ENCODE results near the gene HYAL2.
"Not testable (repeated sequence)": the region's sequence is repeated elsewhere in the genome, so short reads cannot be mapped to it uniquely, and the experiment has no call there.

Gene HYAL2

GRCh38 chr3:50316657-50317242 is 5.8 kb downstream of the HYAL2 start:
- H3K9me3 ChIP-seq (ENCODE audit: control insufficient read depth, low read length), result no peaks in the 10 kb centered on the region
- H3K27ac ChIP-seq (ENCODE audit: insufficient read depth, low read length, poor library complexity, severe bottlenecking), result peak overlapping the region; percentile 50
- no peaks in the 10 kb centered on the region for H3K36me3 ChIP-seq (ENCODE audit: control insufficient read depth, insufficient read depth, low read length)
- H3K27me3 ChIP-seq (replicated peaks; ENCODE audit: control insufficient read depth, insufficient read depth, low read length, poor library complexity, severe bottlenecking), result no peaks in the 10 kb centered on the region
- peak; percentile 66 to 75 (median 71) for DNase-seq
- peak overlapping the region; percentile 38 for H3K4me3 ChIP-seq (ENCODE audit: insufficient read depth, low read depth, low read length, poor library complexity, severe bottlenecking)
- peaks cover 38% of the 10 kb centered on the region for H3K4me1 ChIP-seq (ENCODE audit: control insufficient read depth, insufficient read depth, low read length, poor library complexity, severe bottlenecking)

GRCh38 chr3:50314816-50315215 is 7.7 kb downstream of the HYAL2 start:
- peaks cover 21% of the 10 kb centered on the region for H3K4me1 ChIP-seq (ENCODE audit: control insufficient read depth, insufficient read depth, low read length, poor library complexity, severe bottlenecking)
- H3K27me3 ChIP-seq (replicated peaks; ENCODE audit: control insufficient read depth, insufficient read depth, low read length, poor library complexity, severe bottlenecking), result no peaks in the 10 kb centered on the region
- no peak for DNase-seq
- no peak overlapping the region for H3K4me3 ChIP-seq (ENCODE audit: insufficient read depth, low read depth, low read length, poor library complexity, severe bottlenecking)
- H3K36me3 ChIP-seq (ENCODE audit: control insufficient read depth, insufficient read depth, low read length), result no peaks in the 10 kb centered on the region
- H3K27ac ChIP-seq (ENCODE audit: insufficient read depth, low read length, poor library complexity, severe bottlenecking), result no peak overlapping the region
- no peaks in the 10 kb centered on the region for H3K9me3 ChIP-seq (ENCODE audit: control insufficient read depth, low read length)

- H3K4me1 ChIP-seq (ENCODE audit: control insufficient read depth, insufficient read depth, low read length, poor library complexity, severe bottlenecking), result peaks cover 20% of the 10 kb centered on the region
- no peak overlapping the region for H3K27ac ChIP-seq (ENCODE audit: insufficient read depth, low read length, poor library complexity, severe bottlenecking)
- no peak for DNase-seq
- no peak overlapping the region for H3K4me3 ChIP-seq (ENCODE audit: insufficient read depth, low read depth, low read length, poor library complexity, severe bottlenecking)
- no peaks in the 10 kb centered on the region for H3K36me3 ChIP-seq (ENCODE audit: control insufficient read depth, insufficient read depth, low read length)
- no peaks in the 10 kb centered on the region for H3K9me3 ChIP-seq (ENCODE audit: control insufficient read depth, low read length)
- no peaks in the 10 kb centered on the region for H3K27me3 ChIP-seq (replicated peaks; ENCODE audit: control insufficient read depth, insufficient read depth, low read length, poor library complexity, severe bottlenecking)
These were observed 8.2 kb downstream of the HYAL2 start for GRCh38 chr3:50314342-50314741.

- not testable (repeated sequence) for H3K9me3 ChIP-seq (ENCODE audit: control insufficient read depth, low read length); H3K4me3 ChIP-seq (ENCODE audit: insufficient read depth, low read depth, low read length, poor library complexity, severe bottlenecking); H3K27ac ChIP-seq (ENCODE audit: insufficient read depth, low read length, poor library complexity, severe bottlenecking); H3K36me3 ChIP-seq (ENCODE audit: control insufficient read depth, insufficient read depth, low read length); H3K4me1 ChIP-seq (ENCODE audit: control insufficient read depth, insufficient read depth, low read length, poor library complexity, severe bottlenecking); DNase-seq; H3K27me3 ChIP-seq (replicated peaks; ENCODE audit: control insufficient read depth, insufficient read depth, low read length, poor library complexity, severe bottlenecking)
These were observed 10.5 kb downstream of the HYAL2 start for GRCh38 chr3:50312041-50312440.

- no peak for DNase-seq
- no peak overlapping the region for H3K27ac ChIP-seq (ENCODE audit: insufficient read depth, low read length, poor library complexity, severe bottlenecking)
These were observed 17.9 kb downstream of the HYAL2 start for GRCh38 chr3:50304601-50305000.

GRCh38 chr3:50303013-50303815 is 19.3 kb downstream of the HYAL2 start, which contains the start of gene HYAL1:
Gene HYAL1, minus strand, starts transcription at chr3:50303574. Its CDS starts 618 bp downstream, at chr3:50302956.
- Histone ChIP-seq H3K4me1 (ENCODE audit: control insufficient read depth, insufficient read depth, low read length, poor library complexity, severe bottlenecking) (peaks cover 18% of the 10 kb centered on the region), H3K4me3 (ENCODE audit: insufficient read depth, low read depth, low read length, poor library complexity, severe bottlenecking) (no peak within 1 kb of the TSS), H3K27me3 (replicated peaks; ENCODE audit: control insufficient read depth, insufficient read depth, low read length, poor library complexity, severe bottlenecking) (no peaks in the 10 kb centered on the region), H3K9me3 (ENCODE audit: control insufficient read depth, low read length) (no peaks in the 10 kb centered on the region), H3K27ac (ENCODE audit: insufficient read depth, low read length, poor library complexity, severe bottlenecking) (no peak within 1 kb of the TSS), H3K36me3 (ENCODE audit: control insufficient read depth, insufficient read depth, low read length) (no peaks in the 10 kb centered on the region)
- DNase-seq, result no peak

More at GRCh38 chr3:50304601-50305000, 17.9 kb downstream of the HYAL2 start:
- no peaks in the 10 kb centered on the region for H3K27me3 ChIP-seq (replicated peaks; ENCODE audit: control insufficient read depth, insufficient read depth, low read length, poor library complexity, severe bottlenecking)
- H3K4me3 ChIP-seq (ENCODE audit: insufficient read depth, low read depth, low read length, poor library complexity, severe bottlenecking), result no peak overlapping the region
- H3K4me1 ChIP-seq (ENCODE audit: control insufficient read depth, insufficient read depth, low read length, poor library complexity, severe bottlenecking), result peaks cover 10% of the 10 kb centered on the region
- no peaks in the 10 kb centered on the region for H3K36me3 ChIP-seq (ENCODE audit: control insufficient read depth, insufficient read depth, low read length)
- no peaks in the 10 kb centered on the region for H3K9me3 ChIP-seq (ENCODE audit: control insufficient read depth, low read length)

GRCh38 chr3:50302095-50303012 is 20.2 kb downstream of the HYAL2 start:
- no peak overlapping the region for H3K27ac ChIP-seq (ENCODE audit: insufficient read depth, low read length, poor library complexity, severe bottlenecking)
- peaks cover 22% of the 10 kb centered on the region for H3K4me1 ChIP-seq (ENCODE audit: control insufficient read depth, insufficient read depth, low read length, poor library complexity, severe bottlenecking)
- no peak overlapping the region for H3K4me3 ChIP-seq (ENCODE audit: insufficient read depth, low read depth, low read length, poor library complexity, severe bottlenecking)
- no peaks in the 10 kb centered on the region for H3K9me3 ChIP-seq (ENCODE audit: control insufficient read depth, low read length)
- H3K27me3 ChIP-seq (replicated peaks; ENCODE audit: control insufficient read depth, insufficient read depth, low read length, poor library complexity, severe bottlenecking), result no peaks in the 10 kb centered on the region
- no peak for DNase-seq
- no peaks in the 10 kb centered on the region for H3K36me3 ChIP-seq (ENCODE audit: control insufficient read depth, insufficient read depth, low read length)

GRCh38 chr3:50300681-50301254 is 21.8 kb downstream of the HYAL2 start:
- DNase-seq, result no peak
- no peaks in the 10 kb centered on the region for H3K9me3 ChIP-seq (ENCODE audit: control insufficient read depth, low read length)
- H3K27ac ChIP-seq (ENCODE audit: insufficient read depth, low read length, poor library complexity, severe bottlenecking), result no peak overlapping the region
- H3K4me3 ChIP-seq (ENCODE audit: insufficient read depth, low read depth, low read length, poor library complexity, severe bottlenecking), result no peak overlapping the region
- no peaks in the 10 kb centered on the region for H3K27me3 ChIP-seq (replicated peaks; ENCODE audit: control insufficient read depth, insufficient read depth, low read length, poor library complexity, severe bottlenecking)
- peaks cover 22% of the 10 kb centered on the region for H3K4me1 ChIP-seq (ENCODE audit: control insufficient read depth, insufficient read depth, low read length, poor library complexity, severe bottlenecking)
- H3K36me3 ChIP-seq (ENCODE audit: control insufficient read depth, insufficient read depth, low read length), result no peaks in the 10 kb centered on the region

GRCh38 chr3:50299929-50300680 is 22.4 kb downstream of the HYAL2 start:
- no peaks in the 10 kb centered on the region for H3K36me3 ChIP-seq (ENCODE audit: control insufficient read depth, insufficient read depth, low read length)
- no peaks in the 10 kb centered on the region for H3K9me3 ChIP-seq (ENCODE audit: control insufficient read depth, low read length)
- H3K4me3 ChIP-seq (ENCODE audit: insufficient read depth, low read depth, low read length, poor library complexity, severe bottlenecking), result peak overlapping the region; percentile 58
- no peaks in the 10 kb centered on the region for H3K27me3 ChIP-seq (replicated peaks; ENCODE audit: control insufficient read depth, insufficient read depth, low read length, poor library complexity, severe bottlenecking)
- peaks cover 22% of the 10 kb centered on the region for H3K4me1 ChIP-seq (ENCODE audit: control insufficient read depth, insufficient read depth, low read length, poor library complexity, severe bottlenecking)
- DNase-seq, result no peak
- peak overlapping the region; percentile 90 for H3K27ac ChIP-seq (ENCODE audit: insufficient read depth, low read length, poor library complexity, severe bottlenecking)

All from effector memory CD4-positive, alpha-beta T cell (primary cell).